ENCODE results near the gene ZNF396.
A peak's percentile ranks its signal among the peaks of the same experiment; 100 is the strongest.

Gene ZNF396

GRCh38 chr18:35379421-35379820, 2.3 kb upstream of the ZNF396 start:
- no peak for DNase-seq

DNA sequence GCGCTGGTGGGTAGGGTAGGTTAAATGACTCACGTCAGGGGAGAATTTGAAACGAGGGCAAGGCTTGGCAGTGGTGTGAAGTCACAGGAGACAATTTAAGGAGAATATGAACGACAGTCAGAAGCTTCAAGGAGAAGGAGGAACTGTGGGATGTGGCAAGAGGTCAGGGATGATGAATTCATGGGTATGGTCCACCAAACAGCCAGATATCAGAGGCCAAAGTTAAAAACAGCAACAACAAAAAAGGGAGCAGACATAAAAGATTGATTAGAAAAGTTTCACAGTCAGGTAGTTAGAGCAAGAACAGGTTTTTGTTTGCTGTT, 1.4 kb upstream of the ZNF396 start:
- no peak for DNase-seq

GRCh38 chr18:35377875-35378573, 887 bp upstream of the ZNF396 start:
- DNase-seq: no peak

GRCh38 chr18:35376393-35376741, 770 bp downstream of the ZNF396 start:
- DNase-seq: no peak

DNA sequence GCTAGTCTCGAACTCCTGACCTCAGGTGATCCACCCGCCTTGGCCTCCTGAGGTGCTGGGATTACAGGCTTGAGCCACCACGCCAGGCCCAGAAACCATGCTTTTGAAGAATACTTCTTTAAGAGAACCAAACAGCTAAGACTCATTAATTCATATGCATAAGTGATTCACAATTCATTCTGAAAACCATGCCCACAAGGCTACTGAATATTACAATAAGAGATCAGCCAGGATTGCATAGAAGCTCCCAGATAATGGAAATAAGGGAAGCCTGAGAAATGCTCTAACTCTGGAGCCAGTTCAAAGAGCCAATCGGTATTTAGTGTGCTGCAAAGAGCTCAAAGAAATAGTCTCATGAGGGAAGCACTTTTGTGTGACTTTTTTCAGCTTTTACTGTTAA, 2.4 kb downstream of the ZNF396 start:
- no peak for DNase-seq

DNA sequence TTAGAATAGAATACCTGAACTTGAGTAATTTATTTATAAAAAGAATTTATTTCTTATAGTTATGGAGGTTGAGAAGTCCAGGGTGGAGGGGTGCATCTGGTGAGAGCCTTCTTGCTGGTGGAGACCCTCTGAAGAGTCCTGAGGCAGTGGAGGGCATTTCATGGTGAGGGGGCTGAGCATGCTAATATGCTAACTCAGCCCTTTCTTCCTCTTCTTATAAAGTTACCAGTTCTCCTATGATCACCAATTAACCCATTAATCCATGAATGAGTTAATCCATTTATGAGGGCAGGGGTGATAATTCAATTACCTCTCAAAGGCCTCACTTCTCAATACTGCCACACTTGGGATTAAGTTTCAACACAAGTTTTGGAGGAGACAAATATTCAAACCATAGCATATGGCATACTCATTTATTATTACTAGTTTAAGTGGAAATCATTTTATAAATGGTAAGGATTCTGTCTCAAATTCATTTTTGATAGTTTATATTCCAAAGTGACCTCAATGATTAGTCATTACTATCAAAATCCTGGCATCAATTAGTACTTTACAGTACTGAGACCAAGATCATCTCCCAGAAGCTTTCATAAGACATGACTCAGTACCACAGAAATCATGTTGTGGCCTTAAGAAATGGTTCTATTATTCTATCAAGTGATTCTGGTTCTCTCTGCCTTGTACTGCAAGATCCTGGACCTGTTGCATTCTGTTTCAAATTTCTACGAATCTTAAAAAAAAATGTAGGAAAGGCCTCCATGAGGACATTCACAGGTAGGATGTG, 5.5 kb downstream of the ZNF396 start:
- DNase-seq: no peak

GRCh38 chr18:35369126-35369525, 8.0 kb downstream of the ZNF396 start:
- DNase-seq: no peak

GRCh38 chr18:35368595-35368994, 8.5 kb downstream of the ZNF396 start:
- DNase-seq: no peak

GRCh38 chr18:35362531-35362930, 14.6 kb downstream of the ZNF396 start:
- DNase-seq: no peak

DNA sequence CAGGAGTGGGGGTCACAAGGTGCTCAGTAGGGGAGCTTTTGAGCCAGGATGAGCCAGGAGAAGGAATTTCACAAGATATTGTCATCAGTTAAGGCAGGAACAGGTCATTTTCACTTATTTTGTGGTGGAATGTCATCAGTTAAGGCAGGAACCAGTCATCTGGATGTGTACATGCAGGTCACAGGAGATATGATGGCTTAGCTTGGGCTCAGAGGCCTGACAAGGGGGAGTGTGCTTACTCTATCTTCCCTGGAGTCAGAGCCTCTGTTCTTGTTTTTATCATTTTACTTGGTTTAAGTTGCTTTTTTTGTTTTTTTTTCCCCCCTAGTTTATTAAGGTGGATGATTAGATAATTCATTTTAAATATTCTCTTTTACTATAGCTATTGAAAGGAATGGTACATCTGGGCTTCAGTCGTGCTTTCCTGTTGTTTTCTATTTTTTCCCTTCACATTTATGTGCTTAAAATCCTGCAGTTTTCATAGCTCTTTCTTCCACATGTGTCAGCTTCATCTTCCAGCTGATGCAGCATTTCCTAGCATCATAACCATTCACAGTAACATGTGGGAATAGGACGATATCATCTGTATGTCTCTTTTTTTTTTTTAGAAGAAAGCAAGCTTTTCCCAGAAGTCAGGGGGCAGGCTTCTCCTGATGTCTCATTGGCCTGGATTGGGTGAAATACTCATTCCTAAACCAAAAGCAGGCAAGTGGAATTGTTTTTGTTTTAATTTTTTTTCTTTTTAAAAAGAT, 15.4 kb downstream of the ZNF396 start:
- no peak for DNase-seq

DNA sequence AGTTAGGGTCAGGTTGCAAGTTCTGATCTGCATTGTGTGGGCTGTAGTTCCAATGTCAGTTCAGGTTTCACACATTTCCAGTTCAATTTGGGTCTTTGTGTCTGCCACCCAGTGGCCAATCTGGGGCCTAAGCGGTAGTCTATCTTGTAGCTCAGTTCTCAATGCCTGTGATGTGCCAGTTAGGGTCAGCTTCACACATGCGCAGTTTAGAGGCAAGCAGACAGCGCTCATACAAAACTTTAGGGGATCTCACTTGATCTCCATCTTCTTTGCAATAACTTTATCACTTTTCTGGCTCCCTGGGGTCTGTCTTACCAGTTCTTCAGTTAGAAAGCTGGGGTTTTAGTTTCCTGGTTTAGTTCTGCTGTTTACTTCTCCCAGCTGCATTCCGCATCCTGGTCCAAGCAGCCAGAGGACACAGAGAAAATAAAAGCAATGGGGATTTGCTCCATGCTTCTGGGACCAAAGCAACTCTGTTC, 22.0 kb downstream of the ZNF396 start:
- peak; percentile 29 to 31 for DNase-seq

DNA sequence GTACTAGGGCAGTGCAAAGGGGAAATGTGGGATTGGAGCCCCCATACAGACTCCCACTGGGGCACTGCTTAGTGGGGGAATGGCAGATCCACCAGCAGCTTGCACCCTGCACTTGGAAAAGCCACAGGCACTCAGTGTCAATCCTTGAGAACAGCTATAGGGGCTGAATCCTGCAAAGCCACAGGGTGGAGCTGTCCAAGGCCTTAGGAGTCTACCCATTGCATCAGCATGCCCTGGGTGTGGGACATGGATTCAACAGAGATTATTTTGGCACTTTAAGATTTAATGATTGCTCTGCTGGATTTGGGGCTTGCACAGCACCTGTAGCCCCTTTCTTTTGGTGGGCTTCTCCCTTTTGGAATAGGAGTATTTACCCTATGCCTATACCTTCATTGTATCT, 24.4 kb downstream of the ZNF396 start:
- no peak for DNase-seq

- DNase-seq: no peak
Observed at GRCh38 chr18:35352283-35352682, 24.9 kb downstream of the ZNF396 start.

GRCh38 chr18:35348001-35348400, 29.1 kb downstream of the ZNF396 start:
- no peak for DNase-seq

DNA sequence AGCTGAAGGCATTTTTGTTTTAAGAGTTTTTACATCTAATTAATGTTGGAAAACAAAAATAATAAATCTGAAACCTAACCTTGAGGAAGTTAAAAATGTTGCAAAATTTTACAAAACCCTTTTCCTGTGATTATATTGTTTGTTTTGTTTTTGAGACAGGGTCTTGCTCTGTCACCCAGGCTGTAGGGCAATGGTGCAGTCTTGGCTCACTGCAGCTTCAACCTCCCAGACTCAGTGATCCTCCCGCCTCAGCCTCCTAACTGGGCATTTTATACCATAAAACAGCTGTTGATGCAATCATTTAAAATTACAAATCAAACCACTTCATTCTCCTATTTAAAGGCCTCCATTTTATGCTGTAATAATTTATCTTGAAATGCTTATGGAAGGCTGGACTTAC, 31.2 kb downstream of the ZNF396 start:
- DNase-seq: no peak

DNA sequence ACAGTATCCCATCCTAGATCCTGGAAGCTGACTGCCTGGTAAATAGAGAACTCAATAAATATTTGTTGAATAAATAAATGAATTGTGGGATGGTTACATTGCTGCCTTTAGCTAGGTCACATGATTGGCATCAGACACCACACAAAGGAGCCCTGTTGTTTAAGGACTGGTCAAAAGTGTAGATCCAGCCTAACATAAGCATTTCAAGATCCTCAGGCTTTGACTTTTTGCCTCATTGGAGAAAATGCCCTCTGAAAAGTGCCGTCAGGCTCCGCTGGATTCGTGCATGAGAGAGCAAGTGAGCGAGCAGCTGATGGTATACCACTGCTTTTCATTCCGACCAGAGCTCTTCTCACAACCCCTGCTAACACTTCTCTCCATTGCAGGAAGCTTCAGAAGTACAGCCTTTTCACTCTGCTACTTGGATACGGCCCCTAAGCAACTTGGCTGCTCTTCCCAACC, 31.6 kb downstream of the ZNF396 start:
- DNase-seq: no peak

DNA sequence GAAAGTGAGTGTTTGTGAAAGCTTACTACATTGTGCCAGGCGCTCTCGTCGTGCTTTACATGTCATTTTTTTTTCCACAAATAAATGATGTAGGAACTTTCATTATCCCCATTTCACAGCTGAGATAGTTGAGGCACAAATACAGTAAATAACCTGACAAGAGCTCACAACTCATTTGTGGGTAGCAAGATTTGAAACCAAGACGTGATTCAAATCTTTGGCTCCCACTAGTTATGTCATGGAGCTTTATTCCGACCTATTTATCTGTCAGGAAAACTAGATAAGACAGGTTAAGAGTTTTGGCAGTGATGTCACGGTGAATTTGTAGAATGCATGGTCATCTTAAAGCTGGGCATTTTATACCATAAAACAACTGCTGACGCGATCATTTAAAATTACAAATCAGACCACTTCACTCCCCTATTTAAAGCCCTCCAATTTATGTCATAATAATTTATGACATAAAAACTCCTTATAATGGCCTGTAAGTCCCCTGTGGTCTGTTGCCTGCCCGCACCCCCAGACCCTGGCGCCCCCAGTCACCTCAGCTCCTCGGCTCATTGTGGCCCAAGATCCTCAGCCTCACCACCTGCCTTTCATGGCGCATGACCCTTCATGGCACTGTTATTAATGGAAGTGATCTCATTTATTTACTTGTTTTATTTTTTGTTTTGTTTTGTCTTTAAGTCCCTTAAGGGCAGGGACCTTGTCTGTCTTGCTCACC, 32.2 kb downstream of the ZNF396 start:
- no peak for DNase-seq

DNA sequence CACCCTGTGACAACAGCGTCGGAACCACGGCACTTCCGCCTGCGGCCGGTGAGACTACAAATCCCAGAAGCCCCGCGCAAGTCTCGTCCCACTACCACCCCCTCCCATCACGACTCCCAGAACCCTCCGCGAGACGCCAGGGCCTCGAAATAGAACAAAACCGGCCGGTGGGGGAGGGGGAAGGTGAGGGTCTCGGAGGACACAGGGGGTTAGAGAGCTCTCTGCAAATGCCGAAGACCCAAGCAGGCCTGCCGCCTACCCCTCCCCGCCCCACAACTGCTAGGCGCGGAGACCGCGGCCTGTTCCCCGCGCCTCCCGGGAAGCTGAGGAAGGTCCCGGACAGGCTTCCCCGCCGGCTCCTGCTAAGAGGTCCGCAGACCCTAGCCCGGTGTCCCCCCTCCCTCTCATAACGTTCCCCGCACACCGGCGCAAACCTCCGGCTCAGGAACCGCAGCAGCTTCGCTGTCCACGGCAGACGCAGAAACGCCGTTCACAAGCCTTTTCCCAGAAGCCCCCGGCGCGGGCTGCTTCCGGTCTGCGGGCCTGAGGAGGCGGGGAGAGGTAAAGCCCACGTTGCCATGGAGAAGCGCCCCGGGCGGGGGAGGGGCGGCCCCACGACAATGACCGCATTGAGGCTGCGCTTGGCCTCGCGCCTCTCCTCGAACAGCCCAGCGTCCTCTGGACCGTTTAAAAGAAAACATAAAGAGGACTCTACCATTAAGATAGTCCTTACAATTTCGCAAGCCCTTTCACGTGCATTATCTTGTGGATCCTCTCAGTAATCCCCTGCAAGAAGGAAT, 33.0 kb downstream of the ZNF396 start, which contains the start of gene ZNF24:
ZNF24 (minus strand) TSS at position 485 of the 800 bp plus-strand sequence. CDS start 3,770 bp downstream, outside the sequence.
- peak; percentile 88 to 92 for DNase-seq

DNA sequence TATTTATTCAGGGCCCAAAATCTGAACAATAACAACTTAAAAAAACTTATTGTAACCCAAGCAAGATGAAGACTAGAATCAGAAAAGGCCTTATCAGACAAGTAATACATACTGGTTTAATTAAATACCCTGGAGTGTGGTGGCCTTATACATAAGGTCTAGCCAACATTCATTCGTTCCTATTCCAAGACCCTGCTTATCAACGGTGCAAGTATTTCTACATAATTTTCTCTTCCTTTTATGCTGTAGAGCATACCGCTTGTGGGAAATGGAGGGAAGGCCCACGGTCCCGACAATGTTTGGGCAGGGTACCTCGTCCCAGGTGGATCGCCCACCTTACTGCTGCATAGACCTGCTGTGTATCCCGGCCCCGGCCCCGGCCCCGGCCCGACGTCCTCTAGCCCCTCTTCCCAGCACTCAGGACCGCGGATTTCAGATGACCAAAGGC, 33.6 kb downstream of the ZNF396 start:
- DNase-seq: no peak

GRCh38 chr18:35337286-35337685, 39.9 kb downstream of the ZNF396 start:
- DNase-seq: no peak

GRCh38 chr18:35335866-35336265, 41.3 kb downstream of the ZNF396 start:
- DNase-seq: no peak

DNA sequence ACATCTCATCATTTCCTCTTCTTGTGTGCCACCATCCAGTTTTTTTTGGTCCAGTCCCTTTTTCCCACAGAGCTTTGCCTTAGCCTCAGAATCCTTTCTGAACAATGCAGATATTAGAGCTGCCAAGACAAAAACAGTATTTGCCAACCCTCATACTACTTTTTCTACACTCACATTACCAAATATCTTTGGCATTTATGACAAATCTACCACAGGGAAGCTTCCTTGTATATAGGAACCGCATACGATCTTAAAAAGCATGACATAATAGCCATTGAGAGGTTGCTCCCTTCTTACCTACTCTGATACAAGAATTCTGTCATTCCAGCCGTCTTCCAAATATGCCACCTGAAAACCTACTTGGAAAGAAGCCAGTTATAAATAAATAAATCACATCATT, 42.3 kb downstream of the ZNF396 start:
- DNase-seq: no peak

Data from stimulated activated CD4-positive, alpha-beta T cell treated with anti-CD3 and anti-CD28 coated beads, Interleukin-2, amount 100 ng/mL, for 48 hours (primary cell).